Islet of Langerhans (tissue), 1 donor: ENCODE data around the gene CBX7.

Source experiments
- FAIRE-seq: peaks from one replicate; lab custom pipeline; 2011; peaks lifted over from hg19 to GRCh38; lab: Jason Lieb, UNC

Gene CBX7

DNA sequence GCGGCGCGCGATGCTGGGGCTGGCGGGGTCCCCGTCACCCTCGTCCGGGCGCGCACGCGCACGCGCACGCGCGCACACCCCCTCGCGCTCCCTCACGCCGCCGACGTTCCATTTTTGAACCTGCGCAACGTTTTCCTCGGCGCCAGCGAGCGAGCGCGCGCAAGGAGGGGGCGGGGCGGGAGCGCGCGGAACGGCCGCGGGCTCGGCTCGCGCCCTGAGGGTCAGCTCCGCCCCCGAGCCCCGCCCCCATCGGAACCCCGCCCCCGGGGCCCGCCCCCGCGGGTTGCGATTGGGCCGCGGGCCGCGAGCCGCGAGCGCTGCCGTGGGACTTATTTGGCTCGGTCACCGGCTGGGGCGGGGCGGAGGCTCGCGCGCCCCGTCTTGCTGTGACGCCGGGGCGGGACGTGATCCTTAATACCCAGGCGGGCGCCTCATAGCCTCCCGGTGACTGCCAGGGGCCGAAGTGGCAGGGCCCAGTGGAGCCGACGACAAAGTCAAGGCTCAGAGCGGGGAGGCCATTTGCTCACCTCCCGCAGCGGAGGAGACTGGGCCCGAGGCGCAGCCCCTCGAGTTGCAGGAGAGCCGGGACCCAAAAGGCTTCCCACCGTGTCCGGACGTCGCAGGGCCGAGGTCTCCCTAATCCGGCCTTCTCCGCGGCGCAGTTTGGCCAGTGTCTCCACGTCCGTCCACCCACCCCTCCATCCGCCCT, at the start of gene CBX7:
TSS of gene CBX7 (minus strand) at position 170 of the 709 bp plus-strand sequence. CDS start 236 bp downstream, outside the sequence.
- no peak for FAIRE-seq

DNA sequence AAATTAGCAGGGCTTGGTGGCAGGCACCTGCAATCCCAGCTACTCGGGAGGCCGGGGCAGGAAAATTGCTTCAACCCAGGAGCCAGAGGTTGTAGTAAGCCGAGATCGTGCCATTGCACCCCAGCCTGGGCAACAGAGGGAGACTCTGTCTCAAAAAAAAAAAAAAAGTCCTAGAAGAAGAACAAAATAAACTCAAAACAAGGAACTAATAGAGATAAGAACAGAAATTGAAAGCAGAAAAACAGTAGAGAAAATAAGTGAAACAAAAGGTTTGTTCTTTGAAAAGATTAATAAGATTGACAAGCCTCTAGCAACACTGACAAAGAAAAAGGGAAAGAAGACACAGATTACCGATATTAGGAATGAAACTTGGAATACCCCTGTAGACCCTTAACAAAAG, 45.1 kb upstream of the CBX7 start:
- FAIRE-seq = no peak

DNA sequence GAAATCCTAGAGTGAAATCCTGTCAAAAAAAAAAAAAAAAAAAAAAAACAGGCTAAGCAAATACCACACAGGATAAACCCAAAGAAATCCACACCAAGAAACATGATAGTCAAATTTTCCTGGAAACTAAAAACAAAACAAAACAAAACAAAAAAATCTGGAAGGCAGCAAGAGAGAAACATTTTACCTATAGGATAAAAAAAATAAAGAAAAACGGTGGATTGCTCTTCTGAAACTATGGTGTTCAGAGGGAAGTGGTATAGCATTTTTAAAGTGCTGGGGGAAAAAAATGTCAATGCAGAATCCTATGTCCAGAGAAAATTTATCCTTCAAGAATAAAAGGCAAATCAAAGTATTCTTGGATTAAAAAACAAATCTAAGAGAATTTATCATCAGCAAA, 41.6 kb upstream of the CBX7 start:
- no peak for FAIRE-seq

DNA sequence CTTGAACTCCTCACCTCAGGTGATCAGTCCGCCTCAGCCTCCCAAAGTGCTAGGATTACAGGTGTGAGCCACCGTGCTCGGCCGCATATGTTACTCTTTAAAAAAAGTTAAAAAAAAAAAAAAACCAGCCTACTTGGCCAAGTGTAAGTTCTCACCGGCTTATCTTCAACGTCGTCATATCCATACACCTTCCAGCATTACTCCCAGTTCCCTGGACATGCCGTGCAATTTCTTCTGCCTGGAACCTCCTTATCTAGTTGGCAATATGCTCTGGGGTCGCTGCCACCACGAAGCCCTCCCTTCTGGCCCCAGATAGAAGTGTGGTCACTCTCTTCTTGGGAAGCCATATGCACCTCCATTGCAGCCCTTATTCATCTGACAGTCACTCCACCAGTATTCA, 36.3 kb upstream of the CBX7 start:
- FAIRE-seq = no peak

DNA sequence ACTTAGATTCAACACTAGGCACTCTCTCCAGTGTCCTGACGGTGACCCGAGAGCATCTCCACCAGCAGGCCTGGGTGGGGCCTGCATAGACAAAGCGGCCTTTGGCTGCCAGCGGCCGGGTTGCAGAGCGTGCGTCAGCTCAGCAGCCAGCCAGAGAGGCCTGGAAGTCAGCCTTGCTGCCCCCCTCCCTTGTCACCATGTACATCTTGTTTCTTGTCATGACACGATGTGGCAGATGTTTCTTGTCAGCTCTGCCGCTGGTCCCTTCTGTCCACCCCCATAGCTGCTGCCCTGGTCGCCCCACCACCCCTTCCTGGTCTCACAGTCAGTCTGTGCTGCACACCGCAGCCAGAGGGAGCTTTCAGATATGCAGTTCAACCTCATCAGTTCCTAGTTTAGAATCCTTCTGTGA, 33.1 kb upstream of the CBX7 start:
- FAIRE-seq = no peak

DNA sequence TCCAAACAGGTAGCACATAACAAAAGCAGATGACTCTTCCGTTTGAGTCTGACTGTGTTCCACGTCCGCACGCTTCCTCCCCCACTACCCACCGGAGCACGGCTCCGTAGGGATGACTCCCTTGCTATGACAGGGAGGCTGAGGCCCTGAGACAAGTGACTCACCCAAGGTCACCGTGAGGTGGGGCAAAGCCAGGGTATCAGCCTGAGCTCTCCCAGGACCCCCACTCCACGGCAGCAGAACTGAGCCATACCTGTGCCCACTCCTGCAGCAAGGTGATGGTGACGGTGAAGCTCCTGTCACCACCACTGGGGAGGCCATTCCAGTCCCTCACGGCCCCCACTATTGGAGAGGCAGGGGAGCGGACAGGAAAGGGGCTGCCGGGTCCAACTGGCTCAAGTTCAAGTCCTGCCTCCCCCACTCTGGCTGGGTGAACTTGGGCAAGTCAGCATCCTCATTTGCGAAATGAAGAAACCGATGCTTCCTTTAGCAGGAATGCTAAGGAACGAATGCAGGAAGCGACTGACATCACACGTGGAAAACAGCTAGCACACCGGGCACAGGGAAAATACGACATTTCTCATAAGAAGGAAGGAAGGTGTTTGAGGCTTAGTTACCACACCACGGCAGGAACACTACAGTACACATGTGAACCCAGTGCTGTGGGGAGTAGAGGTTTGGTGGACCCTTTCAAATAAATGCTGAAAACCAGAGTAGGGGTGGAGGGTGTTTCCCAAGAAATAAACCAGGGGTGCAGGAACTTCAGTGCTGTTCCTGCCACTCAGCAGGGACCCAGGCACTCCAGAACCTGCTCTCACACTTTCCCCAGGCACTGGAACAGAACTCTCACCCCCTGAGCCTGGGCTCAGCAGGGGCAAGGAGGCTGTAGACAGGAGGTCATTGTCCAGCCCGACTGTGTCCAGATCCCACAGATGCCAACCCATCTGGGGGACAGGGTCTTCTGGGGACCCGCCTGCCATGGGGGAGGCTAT, 32.4 kb upstream of the CBX7 start:
- no peak for FAIRE-seq

DNA sequence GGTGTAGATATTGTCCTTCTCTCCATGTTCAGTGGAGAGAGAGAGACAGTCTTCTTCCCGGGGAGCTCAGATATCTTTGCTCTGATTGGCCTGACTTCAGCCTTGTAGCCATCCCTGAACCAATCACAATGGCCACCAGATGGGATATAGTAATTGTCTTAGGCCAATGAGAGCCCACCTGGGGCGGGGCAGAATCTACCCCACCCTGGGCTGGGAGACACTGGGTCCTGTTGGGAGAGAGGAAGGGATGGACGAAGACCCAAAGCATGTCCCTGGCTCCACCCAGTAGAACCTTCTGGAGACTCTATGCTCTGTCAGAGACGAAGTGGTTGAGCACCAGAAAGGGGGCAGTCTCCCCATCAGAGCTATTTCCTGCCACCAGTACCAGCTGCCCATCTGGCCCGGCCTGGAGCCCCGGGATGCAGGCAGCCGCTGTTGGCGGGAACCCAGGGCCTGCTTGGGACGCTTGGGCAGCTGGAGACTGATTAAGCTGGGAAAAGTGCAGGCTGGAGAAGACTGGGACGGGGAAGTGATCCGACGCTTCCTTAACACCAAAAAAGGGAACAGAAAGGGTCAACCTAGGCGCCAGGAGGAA, 31.6 kb upstream of the CBX7 start:
- no peak for FAIRE-seq

DNA sequence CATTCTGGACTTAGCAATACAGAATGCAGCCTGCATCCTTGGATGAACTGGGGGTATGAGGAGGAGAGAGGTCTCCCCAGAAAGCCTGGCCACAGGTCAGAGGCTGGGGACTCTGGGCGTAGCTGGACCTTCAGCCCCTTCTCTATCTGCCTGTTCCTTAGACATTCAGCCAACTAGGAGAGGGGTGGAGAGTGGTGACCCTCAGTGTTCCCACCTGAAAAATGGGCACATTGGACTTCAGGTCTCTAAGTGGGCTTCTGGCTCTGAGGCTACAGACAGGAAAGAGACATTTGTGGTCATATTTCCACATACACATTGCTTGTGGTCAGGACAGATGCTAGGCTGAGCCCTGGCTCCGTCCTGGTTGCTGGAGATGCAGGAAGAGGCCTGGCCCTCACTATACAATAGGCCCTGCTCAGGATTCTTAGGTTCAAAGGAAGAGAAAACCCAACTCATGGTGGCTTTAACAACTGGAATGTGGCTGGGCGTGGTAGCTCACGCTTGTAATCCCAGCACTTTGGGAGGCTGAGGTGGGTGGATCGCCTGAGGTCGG, 30.1 kb upstream of the CBX7 start:
- no peak for FAIRE-seq

DNA sequence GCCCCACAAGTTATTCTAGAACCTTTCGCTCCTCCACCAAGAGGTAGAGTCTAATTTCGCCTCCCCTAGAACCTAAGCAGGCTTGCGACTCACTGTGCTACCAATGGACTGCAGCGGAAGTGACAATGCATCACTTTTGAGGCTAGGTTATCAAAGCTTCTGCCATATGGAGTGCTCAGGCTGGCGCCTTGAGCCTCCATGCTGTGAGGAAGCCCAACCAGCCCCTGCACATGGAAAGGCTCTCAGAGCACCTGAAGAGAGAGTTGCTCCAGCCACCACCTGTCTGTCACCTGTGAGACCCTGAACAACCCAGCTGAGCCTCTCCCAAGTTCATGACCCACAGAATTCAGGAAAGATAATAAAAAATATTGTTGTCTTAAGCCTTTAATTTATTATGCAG, 29.3 kb upstream of the CBX7 start:
- FAIRE-seq = no peak

DNA sequence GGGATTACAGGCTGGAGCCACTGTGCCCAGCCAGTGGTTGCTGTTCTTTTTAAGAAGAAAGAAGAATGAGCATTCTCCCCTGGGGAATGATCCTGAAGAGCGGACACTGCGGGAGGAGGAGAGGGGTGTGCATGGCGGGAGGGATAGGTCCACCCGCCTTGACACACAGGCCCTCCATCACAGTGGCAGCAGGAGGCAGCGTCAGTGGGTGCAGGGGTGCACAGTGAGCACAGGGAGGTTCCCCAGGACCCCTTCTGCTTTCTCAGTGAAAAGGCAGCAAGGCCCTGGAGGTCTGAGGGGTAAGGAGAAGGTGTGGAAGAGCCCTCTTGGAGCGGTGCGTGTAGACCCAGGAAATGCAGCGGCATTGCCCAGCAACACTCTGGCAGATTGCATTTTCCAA, 28.9 kb upstream of the CBX7 start:
- no peak for FAIRE-seq

DNA sequence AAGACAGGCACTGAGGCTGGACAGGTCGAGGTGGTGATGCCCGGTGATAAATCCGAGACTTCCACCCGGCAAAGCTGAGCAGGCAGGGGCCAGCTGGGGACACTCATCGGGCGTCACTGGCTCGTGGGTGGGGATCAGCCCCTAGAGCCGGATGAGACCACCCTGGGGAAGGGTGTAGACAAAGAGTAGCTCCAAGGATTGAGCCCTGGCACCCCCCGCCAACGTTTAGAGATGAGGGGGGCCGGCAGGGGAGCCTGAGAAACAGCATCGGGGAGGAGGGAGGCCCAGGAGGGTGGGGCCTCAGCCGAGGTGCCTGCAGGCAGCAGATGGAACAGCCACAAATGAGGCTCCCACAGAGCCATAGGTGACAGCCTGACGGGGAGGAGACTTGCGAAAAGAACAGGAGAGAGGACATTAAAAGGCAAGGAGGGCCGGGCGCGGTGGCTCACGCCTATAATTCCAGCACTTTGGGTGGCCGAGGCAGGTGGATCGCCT, 27.4 kb upstream of the CBX7 start:
- no peak for FAIRE-seq

DNA sequence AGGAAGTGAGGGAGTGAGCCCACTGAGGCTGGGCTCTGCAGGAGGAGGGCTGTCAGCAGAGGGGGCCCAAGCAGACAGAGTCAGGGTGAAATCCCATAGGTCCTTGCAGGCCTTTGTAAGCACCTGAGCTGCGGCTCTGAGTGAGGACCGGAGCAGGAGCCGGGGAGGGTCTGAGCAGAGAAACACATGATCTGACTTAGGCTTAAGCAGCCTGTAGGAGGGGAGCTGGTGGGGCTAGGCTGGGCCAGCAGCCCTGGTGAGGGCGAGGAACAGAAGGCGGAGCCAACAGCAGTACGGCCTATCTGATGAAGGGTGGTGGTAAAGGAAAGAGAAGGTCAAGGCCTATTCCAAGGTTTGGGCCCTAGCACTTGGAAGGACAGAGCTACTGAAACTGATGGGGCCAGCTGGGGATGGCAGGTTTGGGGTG, 26.9 kb upstream of the CBX7 start:
- no peak for FAIRE-seq

DNA sequence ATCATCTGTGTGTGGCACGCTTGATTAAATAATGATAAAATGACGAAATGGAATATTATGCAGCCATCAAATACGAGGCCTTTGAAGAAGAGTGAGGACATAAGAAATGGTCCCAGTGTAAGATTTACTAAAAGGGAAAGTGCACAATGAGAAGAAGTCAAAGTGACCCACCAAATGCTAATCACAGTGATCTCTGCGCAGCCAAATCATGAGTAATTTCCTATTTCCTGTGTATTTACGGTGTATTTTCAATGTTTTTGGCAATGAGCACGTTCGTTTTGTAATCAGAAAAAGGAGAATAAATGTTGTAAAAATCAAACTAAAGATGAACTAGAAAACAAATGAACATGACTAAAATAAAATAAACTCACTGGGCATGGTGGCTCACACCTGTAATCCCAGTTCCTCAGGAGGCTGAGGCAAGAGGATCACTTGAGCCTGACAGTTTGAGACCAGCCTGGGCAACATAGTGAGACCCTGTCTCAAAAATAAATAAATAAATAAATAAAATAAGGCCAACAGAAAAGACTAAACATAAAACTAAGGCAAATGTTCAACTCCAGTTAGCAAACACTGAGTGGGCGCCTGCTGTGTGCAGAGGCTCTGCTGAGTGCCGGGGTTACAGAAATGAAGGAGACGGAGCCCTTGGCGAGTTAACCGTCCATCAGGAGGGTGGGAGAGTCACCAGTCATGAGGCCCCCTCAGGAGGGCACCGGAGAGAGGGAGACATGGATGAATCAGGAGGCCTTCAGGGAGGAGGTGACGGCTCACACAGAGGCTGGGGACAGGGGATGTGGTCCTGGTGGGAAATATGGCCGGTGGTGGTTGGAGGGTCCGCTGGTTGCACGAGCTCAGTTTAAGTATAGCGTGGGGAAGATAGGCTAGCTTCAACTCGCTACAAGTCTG, 26.0 kb upstream of the CBX7 start:
- FAIRE-seq = no peak

DNA sequence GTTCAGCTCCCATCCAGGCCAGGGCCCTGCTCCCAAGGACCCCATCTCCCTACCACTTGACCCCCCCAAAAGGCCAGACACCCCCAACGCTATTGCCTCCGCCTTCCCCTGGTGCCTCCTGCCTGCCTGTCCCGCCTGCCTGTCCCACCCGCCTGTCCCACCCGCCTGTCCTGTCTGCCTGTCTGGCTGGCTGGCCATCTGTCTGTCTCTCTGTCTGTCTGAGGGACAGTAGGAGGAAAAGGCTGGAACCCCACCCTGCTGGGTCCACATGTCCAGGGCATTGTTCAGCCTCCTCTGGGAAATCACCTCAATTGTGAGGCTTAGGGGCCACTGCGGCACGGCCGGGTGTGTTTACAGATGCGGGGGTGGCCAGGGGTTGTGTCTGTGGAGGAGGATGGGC, 25.3 kb upstream of the CBX7 start:
- FAIRE-seq = no peak

DNA sequence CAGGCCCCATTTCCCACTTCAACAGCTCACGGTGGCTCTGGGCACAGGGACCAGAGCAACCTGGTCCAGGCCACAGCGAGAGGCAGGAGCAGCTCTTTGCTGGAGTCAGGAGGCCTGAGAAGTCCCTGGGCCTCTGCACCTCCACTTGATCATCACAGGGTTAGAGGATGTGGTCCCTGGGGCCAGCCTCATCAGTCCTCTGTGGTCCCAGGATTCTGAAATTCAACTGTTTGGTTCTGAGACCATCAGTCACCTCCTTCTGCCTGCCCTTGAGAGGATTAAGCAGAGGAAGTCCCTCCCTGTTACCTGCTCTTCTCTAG, 24.9 kb upstream of the CBX7 start:
- no peak for FAIRE-seq

DNA sequence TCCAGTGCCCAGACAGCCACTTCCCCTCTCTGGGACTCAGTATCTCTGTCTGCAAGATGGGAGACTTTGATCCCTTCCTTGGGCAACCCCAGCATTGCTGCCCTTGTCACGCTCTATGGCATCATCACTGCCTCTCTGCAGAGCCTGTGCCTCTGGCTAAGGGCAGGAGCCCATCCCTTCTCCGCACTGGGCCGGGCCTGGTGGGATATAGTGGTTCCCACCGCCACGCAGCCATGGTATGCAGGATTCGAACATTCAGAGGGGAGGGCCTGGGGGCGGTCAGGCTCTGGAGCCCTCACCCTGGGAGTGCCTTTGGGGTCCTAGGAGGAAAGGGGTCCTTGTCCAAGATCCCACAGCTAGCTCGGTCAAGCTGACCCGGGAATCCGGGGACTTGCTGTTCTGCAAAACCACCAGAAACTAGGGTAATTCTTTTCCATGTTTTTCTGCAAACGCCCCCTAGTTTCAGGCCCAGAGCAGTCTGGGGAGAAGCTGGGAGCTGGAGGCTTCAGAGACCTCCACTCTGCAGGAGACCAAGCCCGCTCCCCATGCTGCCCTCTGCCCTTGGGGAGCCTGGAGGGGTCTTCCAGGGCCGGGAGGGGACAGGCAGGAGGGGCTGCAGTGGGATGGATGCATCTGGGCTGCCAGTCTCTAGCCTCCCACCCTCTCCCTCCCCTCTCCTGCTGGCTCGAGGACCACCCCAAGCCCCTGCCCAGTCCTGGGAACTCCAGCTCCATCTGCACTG, 24.4 kb upstream of the CBX7 start:
- FAIRE-seq = no peak

DNA sequence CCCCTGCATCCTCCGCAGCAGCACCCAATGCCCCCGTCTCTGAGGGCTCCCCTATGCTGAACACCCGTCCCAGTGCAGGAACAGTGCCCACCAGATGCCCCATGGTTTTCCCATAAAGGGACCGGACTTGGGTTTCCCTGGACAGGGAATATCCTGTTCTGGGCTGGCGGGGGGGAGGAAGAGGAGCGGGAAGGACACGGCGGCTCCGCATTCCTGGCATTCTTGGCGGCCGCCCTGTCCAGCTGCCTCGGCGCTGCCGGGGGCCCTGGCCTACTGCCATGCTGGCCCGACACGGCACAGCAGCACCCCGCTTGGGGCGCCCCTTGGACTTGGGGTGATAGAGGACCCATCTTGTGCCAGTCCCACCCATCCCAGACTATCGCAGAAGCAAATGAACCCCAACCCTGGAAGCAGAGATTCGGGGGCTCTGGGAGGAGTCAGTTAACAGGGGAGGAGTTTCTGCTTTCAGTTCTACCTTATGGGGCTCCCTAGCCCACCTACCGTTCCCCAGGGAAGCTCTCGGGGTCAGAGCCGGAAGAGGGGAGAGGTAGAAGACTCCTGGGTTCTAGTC, 23.7 kb upstream of the CBX7 start:
- FAIRE-seq = no peak

DNA sequence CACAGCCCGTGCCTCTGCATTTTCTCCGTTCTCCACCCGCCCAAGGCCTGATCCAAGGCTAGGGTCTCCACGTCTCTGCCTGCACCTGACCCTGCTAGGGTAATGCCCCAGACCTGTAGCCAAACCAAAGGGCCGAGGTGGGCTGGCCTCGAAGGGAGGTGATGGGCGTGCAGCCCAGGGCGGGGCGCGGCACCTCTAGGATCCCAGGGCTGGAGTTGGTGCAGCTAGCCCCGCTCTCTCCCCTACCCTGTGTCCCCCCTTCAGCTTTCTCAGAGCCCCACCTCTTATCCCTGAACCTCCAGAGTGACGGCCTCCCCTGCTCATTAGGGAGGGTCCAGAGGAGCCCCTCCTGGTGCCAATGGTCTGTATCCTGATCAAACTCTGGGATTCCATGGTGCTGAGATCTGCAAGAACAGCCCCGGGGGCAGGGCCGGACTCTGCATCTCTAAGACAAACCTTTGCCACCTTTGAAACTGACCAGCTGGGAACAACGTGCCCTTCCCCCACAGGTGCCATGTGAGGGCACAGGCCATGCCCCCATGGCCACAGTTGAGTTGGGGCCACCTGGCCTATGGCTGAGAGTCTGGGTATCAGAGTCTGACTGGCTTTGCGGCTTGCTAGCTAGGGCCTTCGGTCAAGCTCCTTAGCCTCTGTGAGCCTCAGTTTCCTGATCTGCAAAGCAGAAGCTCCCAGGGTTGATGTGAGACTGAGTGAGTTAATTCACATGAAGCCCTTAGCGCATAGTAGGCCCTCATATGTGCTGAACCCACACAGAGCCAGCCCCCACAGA, 23.1 kb upstream of the CBX7 start:
- FAIRE-seq = no peak

DNA sequence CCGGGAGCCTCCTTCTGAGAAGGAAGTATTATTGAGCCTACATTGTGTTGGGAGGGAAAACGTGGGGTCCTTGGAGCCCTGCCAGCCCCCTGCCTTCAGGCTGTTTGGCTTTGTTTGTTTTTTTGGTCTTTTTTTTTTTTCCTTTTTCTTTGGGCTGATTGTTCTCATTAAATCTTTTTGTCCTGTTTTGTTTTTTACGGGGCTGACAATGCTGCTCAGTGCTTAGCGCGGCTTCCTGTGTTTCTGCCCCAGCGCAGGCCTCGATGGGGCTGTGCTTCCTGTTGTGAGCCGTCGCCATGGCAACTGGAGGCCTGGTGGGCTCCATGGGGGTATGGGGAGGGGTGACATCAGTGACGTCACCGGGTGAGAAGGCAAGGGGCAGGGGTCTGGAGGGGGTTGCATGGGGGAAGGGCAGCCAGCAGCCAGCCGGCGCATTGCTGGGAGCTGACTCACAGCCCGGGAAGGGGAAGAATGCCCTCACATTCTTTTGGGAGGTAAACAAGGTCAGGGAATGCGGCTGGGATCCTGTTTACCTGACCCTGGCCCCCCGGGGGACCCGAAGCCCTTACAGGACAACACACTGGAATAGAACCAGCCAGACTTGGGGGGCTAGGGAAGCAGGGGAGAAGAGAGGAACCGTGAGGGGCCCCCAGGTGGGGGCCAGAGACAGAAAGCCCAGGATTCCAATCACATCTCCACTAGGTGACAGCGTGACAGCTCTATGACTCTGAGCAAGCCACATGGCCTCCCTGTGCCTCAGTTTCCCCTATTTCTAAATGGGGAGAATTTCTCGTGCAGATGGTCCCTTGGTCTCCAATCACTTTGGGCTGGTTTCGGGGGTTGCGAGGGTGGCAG, 22.2 kb upstream of the CBX7 start:
- FAIRE-seq = no peak
